Activated naive CD8-positive, alpha-beta T cell treated with anti-CD3 and anti-CD28 coated beads, Interleukin-2, amount 50 U/mL, for 16 hours (primary cell): ENCODE results near the gene CTNNBIP1.
A peak's percentile ranks its signal among the peaks of the same experiment; 100 is the strongest.
"Not testable (repeated sequence)": the region's sequence is repeated elsewhere in the genome, so short reads cannot be mapped to it uniquely, and the experiment has no call there.

Source experiments
- DNase-seq: peaks from one replicate; pipeline ENCODE4 v3.0.0-alpha.2; 2020; ENCODE audit warnings: low read depth, low spot score

CTNNBIP1 gene

GRCh38 chr1:9910076-9910422, at the start of gene CTNNBIP1:
CTNNBIP1 (minus strand) TSS chr1:9910269; CDS start chr1:9872064, 38,205 bp downstream.
- DNase-seq, result no peak

- DNase-seq, result no peak
Observed at GRCh38 chr1:9957726-9958125, 47.7 kb upstream of the CTNNBIP1 start.

- DNase-seq, result no peak
Observed at GRCh38 chr1:9946315-9946714, 36.2 kb upstream of the CTNNBIP1 start.

- DNase-seq, result peak; percentile 79
Observed at GRCh38 chr1:9942939-9943788, 33.1 kb upstream of the CTNNBIP1 start, which contains the start of the genes LZIC and NMNAT1. LZIC (minus strand) TSS chr1:9943391; CDS start chr1:9936619, 6,772 bp downstream. NMNAT1 (plus strand) TSS chr1:9943475; CDS start chr1:9972074, 28,599 bp downstream.

GRCh38 chr1:9942399-9942938, 32.4 kb upstream of the CTNNBIP1 start:
- DNase-seq, result no peak

- DNase-seq, result no peak
Observed at GRCh38 chr1:9929431-9930385, 19.6 kb upstream of the CTNNBIP1 start.

GRCh38 chr1:9927259-9927658, 17.2 kb upstream of the CTNNBIP1 start:
- no peak for DNase-seq

- no peak for DNase-seq
Observed at GRCh38 chr1:9922342-9922741, 12.3 kb upstream of the CTNNBIP1 start.

GRCh38 chr1:9920606-9921005, 10.5 kb upstream of the CTNNBIP1 start:
- DNase-seq, result no peak

GRCh38 chr1:9917901-9918300, 7.8 kb upstream of the CTNNBIP1 start:
- DNase-seq, result no peak

- not testable (repeated sequence) for DNase-seq
Observed at GRCh38 chr1:9917495-9917894, 7.4 kb upstream of the CTNNBIP1 start.

- no peak for DNase-seq
Observed at GRCh38 chr1:9916452-9916851, 6.4 kb upstream of the CTNNBIP1 start.

- DNase-seq, result no peak
Observed at GRCh38 chr1:9914610-9914937, 4.5 kb upstream of the CTNNBIP1 start.

- DNase-seq, result no peak
Observed at GRCh38 chr1:9912264-9912936, 2.3 kb upstream of the CTNNBIP1 start.

- peak; percentile 100 for DNase-seq
Observed at GRCh38 chr1:9910423-9911178, 532 bp upstream of the CTNNBIP1 start.

GRCh38 chr1:9909234-9910046, 629 bp downstream of the CTNNBIP1 start:
- no peak for DNase-seq

- no peak for DNase-seq
Observed at GRCh38 chr1:9908871-9909233, 1.2 kb downstream of the CTNNBIP1 start.

GRCh38 chr1:9907441-9907840, 2.6 kb downstream of the CTNNBIP1 start:
- no peak for DNase-seq

- no peak for DNase-seq
Observed at GRCh38 chr1:9906466-9906865, 3.6 kb downstream of the CTNNBIP1 start.

- no peak for DNase-seq
Observed at GRCh38 chr1:9905010-9905409, 5.1 kb downstream of the CTNNBIP1 start.
